Astrocyte (in vitro differentiated cells and primary cell): ENCODE results near the gene FRMD5. TPM values are rescaled to one million over a fixed set of nuclear protein-coding genes. Genes with fewer than 3 reads are reported as not detected.

ENCODE experiments used
- DNase-seq: peaks from one replicate; pipeline ENCODE4 v3.0.0-alpha.2; 2010; ENCODE audit warnings: low read depth
- FAIRE-seq: peaks from 2 replicates; lab custom pipeline; 2011; peaks lifted over from hg19 to GRCh38; lab: Jason Lieb, UNC
- H2AFZ ChIP-seq: 2 replicates; pipeline ENCODE4 v1.6.0; 2012; ENCODE audit warnings: low read depth, low read length, inconsistent platforms
- H3K27ac ChIP-seq: 2 replicates; pipeline ENCODE4 v1.5.1; 2011; ENCODE audit warnings: low read depth, low read length, inconsistent platforms
- H3K27me3 ChIP-seq: 2 replicates; pipeline ENCODE4 v1.6.0; 2011; ENCODE audit warnings: low read length, inconsistent platforms; ENCODE audit not compliant: insufficient read depth
- H3K36me3 ChIP-seq: 2 replicates; pipeline ENCODE4 v1.5.1; 2011; ENCODE audit warnings: low read length, inconsistent platforms; ENCODE audit not compliant: insufficient read depth
- H3K4me1 ChIP-seq: 2 replicates; pipeline ENCODE4 v1.5.1; 2011; ENCODE audit warnings: low read length, inconsistent platforms; ENCODE audit not compliant: insufficient read depth
- H3K4me2 ChIP-seq: 2 replicates; pipeline ENCODE4 v1.6.0; 2012; ENCODE audit warnings: low read length, inconsistent platforms
- H3K4me3 ChIP-seq: 2 replicates; pipeline ENCODE4 v1.5.1; 2011; ENCODE audit warnings: low read depth, mild to moderate bottlenecking, low read length, inconsistent platforms; ENCODE audit not compliant: insufficient read depth
- H3K79me2 ChIP-seq: 2 replicates; pipeline ENCODE4 v1.6.0; 2012; ENCODE audit warnings: mild to moderate bottlenecking, low read length, inconsistent platforms; ENCODE audit not compliant: insufficient read depth
- H3K9ac ChIP-seq: 2 replicates; pipeline ENCODE4 v1.6.0; 2012; ENCODE audit warnings: mild to moderate bottlenecking, low read length, inconsistent platforms
- H3K9me3 ChIP-seq: 2 replicates; pipeline ENCODE4 v1.5.1; 2012; ENCODE audit warnings: low read depth, mild to moderate bottlenecking, low read length, inconsistent platforms; ENCODE audit not compliant: insufficient read depth
- H4K20me1 ChIP-seq: 2 replicates; pipeline ENCODE4 v1.6.0; 2012; ENCODE audit warnings: low read length, inconsistent platforms; ENCODE audit not compliant: insufficient read depth
- H3K27ac Mint-ChIP-seq: one replicate; pipeline ENCODE4 v1.8.0; 2021; ENCODE audit warnings: mild to moderate bottlenecking, mixed read lengths; ENCODE audit not compliant: unreplicated experiment
- H3K27me3 Mint-ChIP-seq: one replicate; pipeline ENCODE4 v1.8.0; 2021; ENCODE audit warnings: low read depth, mixed read lengths; ENCODE audit not compliant: unreplicated experiment
- H3K36me3 Mint-ChIP-seq: one replicate; pipeline ENCODE4 v1.8.0; 2021; ENCODE audit warnings: low read depth, mixed read lengths; ENCODE audit not compliant: unreplicated experiment
- H3K4me1 Mint-ChIP-seq: one replicate; pipeline ENCODE4 v1.8.0; 2021; ENCODE audit warnings: low read depth, mixed read lengths; ENCODE audit not compliant: unreplicated experiment
- H3K4me3 Mint-ChIP-seq: one replicate; pipeline ENCODE4 v1.8.0; 2021; ENCODE audit warnings: mild to moderate bottlenecking, moderate library complexity, mixed read lengths; ENCODE audit not compliant: unreplicated experiment
- H3K9me3 Mint-ChIP-seq: one replicate; pipeline ENCODE4 v1.8.0; 2021; ENCODE audit warnings: mild to moderate bottlenecking, mixed read lengths; ENCODE audit not compliant: unreplicated experiment
- EZH2 ChIP-seq: IDR thresholded peaks from 2 replicates; pipeline ENCODE4 v1.6.1; 2012; ENCODE audit warnings: mild to moderate bottlenecking, low read length, inconsistent platforms; ENCODE audit not compliant: insufficient read depth
- total RNA-seq: library from RNA; stranded (reverse); gene quantifications from 2 replicates; pipeline ENCODE4 v1.2.1, GENCODE V29; 2021
- TF ChIP-seq, protein P1 (sequence below): IDR thresholded peaks from 2 replicates; pipeline ENCODE4 v1.5.1; 2011; ENCODE audit warnings: low read depth, mild to moderate bottlenecking, inconsistent platforms, low read length, moderate library complexity; ENCODE audit not compliant: insufficient read depth

FRMD5 gene
- total RNA-seq, 1 donor from 2014 or later = 19.6 TPM

DNA sequence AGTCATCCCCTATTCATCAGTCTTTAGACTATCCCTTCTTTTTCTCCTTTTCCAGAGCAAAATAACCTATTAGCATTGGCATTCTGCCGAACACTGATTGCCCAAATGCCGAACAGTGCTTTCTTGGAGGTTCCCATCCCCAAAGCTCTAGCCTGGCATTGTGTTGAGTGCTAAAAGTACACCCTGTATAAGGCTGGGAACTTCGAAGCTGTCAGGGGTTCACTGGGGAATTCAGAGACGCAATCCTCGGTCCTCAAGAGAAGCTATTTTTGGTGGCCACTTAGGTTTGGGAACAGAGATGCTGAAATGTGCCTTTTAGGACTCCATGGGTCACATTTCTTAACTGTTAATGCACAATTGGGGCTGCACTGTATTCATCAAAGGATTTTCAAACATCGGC lies 8.4 kb downstream of the FRMD5 start:
- peaks cover 4% of the 10 kb centered on the region for H3K4me1 ChIP-seq
- no peak for TF ChIP-seq EZH2
- TF ChIP-seq, protein P1, sequence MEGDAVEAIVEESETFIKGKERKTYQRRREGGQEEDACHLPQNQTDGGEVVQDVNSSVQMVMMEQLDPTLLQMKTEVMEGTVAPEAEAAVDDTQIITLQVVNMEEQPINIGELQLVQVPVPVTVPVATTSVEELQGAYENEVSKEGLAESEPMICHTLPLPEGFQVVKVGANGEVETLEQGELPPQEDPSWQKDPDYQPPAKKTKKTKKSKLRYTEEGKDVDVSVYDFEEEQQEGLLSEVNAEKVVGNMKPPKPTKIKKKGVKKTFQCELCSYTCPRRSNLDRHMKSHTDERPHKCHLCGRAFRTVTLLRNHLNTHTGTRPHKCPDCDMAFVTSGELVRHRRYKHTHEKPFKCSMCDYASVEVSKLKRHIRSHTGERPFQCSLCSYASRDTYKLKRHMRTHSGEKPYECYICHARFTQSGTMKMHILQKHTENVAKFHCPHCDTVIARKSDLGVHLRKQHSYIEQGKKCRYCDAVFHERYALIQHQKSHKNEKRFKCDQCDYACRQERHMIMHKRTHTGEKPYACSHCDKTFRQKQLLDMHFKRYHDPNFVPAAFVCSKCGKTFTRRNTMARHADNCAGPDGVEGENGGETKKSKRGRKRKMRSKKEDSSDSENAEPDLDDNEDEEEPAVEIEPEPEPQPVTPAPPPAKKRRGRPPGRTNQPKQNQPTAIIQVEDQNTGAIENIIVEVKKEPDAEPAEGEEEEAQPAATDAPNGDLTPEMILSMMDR = no peak
- Mint-ChIP-seq H3K9me3 (no peaks in the 10 kb centered on the region), H3K27ac (no peak overlapping the region), H3K36me3 (peaks cover 5% of the 10 kb centered on the region), H3K4me3 (no peak overlapping the region), H3K4me1 (peaks cover 12% of the 10 kb centered on the region), H3K27me3 (no peaks in the 10 kb centered on the region)
- H3K27me3 ChIP-seq = no peaks in the 10 kb centered on the region
- H3K4me3 ChIP-seq = no peak overlapping the region
- DNase-seq (no peak), FAIRE-seq (no peak)
- no peak overlapping the region for H3K9ac ChIP-seq
- no peak overlapping the region for H3K4me2 ChIP-seq
- H3K36me3 ChIP-seq = no peaks in the 10 kb centered on the region
- no peaks in the 10 kb centered on the region for H3K9me3 ChIP-seq
- H3K79me2 ChIP-seq = peaks cover 97% of the 10 kb centered on the region
- peaks cover 54% of the 10 kb centered on the region for H4K20me1 ChIP-seq
- no peak overlapping the region for H3K27ac ChIP-seq
- H2AFZ ChIP-seq = no peak overlapping the region

DNA sequence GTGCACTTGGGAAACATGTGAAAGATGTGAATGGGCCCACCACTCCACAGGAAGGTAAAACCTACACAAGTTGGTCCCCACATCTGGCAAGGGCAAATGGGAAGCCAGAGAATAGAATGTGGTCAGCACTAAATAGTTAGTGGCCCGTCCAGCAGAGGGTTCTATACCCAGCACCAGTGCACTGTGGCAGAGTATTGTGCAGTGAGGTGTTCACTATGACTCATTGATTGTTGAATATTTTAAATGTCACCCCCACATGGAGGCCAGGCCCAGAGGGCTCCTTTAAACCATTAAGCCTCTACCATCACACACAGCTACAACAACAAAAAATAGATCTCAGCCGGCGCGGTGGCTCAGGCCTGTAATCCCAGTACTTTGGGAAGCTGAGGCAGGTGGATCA lies 11.7 kb downstream of the FRMD5 start:
- DNase-seq (no peak), FAIRE-seq (no peak)
- no peaks in the 10 kb centered on the region for H3K27me3 Mint-ChIP-seq
- no peaks in the 10 kb centered on the region for H3K9me3 ChIP-seq
- H3K27me3 ChIP-seq = no peaks in the 10 kb centered on the region
- TF ChIP-seq EZH2 = no peak
- TF ChIP-seq, protein P1 = no peak
- H3K27ac Mint-ChIP-seq = no peak overlapping the region
- no peak overlapping the region for H3K9ac ChIP-seq
- no peak overlapping the region for H3K27ac ChIP-seq
- no peaks in the 10 kb centered on the region for H3K4me1 Mint-ChIP-seq
- H3K9me3 Mint-ChIP-seq = no peaks in the 10 kb centered on the region
- peaks cover 50% of the 10 kb centered on the region for H4K20me1 ChIP-seq
- no peak overlapping the region for H3K4me3 Mint-ChIP-seq
- H3K4me1 ChIP-seq = no peaks in the 10 kb centered on the region
- no peak overlapping the region for H2AFZ ChIP-seq
- peaks cover 5% of the 10 kb centered on the region for H3K36me3 Mint-ChIP-seq
- H3K36me3 ChIP-seq = no peaks in the 10 kb centered on the region
- peaks cover 95% of the 10 kb centered on the region for H3K79me2 ChIP-seq
- no peak overlapping the region for H3K4me2 ChIP-seq
- no peak overlapping the region for H3K4me3 ChIP-seq

DNA sequence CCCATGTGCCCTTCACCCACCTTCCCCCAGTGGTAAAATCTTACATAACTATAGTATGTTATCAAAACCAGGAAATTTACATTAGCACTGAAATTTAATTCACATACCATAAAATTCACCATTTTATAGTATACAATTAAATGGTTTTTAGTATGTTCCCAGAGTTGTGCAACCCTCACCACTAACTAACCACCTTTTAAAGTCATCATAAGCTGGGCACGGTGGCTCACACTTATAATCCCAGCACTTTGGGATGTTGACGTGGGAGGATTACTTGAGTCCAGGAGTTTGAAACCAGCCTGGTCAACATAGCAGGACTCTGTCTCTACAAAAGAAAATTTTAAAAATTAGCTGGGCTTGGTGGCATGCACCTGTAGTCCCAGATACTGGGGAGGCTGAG lies 13.7 kb downstream of the FRMD5 start:
- H3K9me3 Mint-ChIP-seq = no peaks in the 10 kb centered on the region

More for the DNA sequence above, 13.7 kb downstream of the FRMD5 start:
- H3K36me3 Mint-ChIP-seq = peaks cover 5% of the 10 kb centered on the region
- no peaks in the 10 kb centered on the region for H3K27me3 ChIP-seq
- no peaks in the 10 kb centered on the region for H3K9me3 ChIP-seq
- H4K20me1 ChIP-seq = peaks cover 42% of the 10 kb centered on the region
- no peaks in the 10 kb centered on the region for H3K36me3 ChIP-seq
- no peak overlapping the region for H3K9ac ChIP-seq
- H3K79me2 ChIP-seq = peaks cover 94% of the 10 kb centered on the region
- H3K4me3 Mint-ChIP-seq = no peak overlapping the region
- no peak overlapping the region for H3K27ac ChIP-seq
- no peak overlapping the region for H3K4me2 ChIP-seq
- peaks cover 2% of the 10 kb centered on the region for H3K4me1 Mint-ChIP-seq
- no peak overlapping the region for H3K4me3 ChIP-seq
- H3K4me1 ChIP-seq = no peaks in the 10 kb centered on the region
- FAIRE-seq (no peak), DNase-seq (no peak)
- TF ChIP-seq, protein P1 = no peak
- TF ChIP-seq EZH2 = no peak
- H3K27me3 Mint-ChIP-seq = no peaks in the 10 kb centered on the region
- no peak overlapping the region for H3K27ac Mint-ChIP-seq
- H2AFZ ChIP-seq = no peak overlapping the region
